Measurements from ENCODE around the gene PTPRK. TPM values are rescaled to one million over a fixed set of nuclear protein-coding genes. Genes with fewer than 3 reads are reported as not detected.
A peak's percentile ranks its signal among the peaks of the same experiment; 100 is the strongest.

PTPRK gene
- total and polyA plus RNA-seq, 2 of the 13 experiments (the other 11 are each of a cell fraction or from before 2014, with no cell fraction given): 43.6 to 98.3 TPM

- no peaks in the 10 kb centered on the region; a peak in 1 of 5 replicates for H3K36me3 ChIP-seq (replicated peaks in 1 of 2; ENCODE audit: control insufficient read depth in 1 of 2, insufficient read depth in 2 of 2, low read length in 2 of 2)
- no peaks in the 10 kb centered on the region for H3K27me3 ChIP-seq (ENCODE audit: control insufficient read depth in 1 of 2, insufficient read depth in 2 of 2, low read length in 2 of 2)
- POLR2A ChIA-PET: no interaction called here
- CTCF ChIA-PET (ENCODE audit: low intra/inter-chr PET ratio, low total read pairs): no interaction called here
- no peak overlapping the region for H3K4me3 ChIP-seq (replicated peaks in 1 of 3; ENCODE audit: insufficient read depth in 1 of 3, low read depth in 2 of 3, low read length in 3 of 3)
- ATAC-seq (peak; percentile 83), DNase-seq (ENCODE audit: low spot score) (peak; percentile 73), FAIRE-seq (no peak)
- H3K27ac ChIP-seq (ENCODE audit: extremely low read length, insufficient read depth, low read length): no peak overlapping the region
- no peaks in the 10 kb centered on the region for H3K79me2 ChIP-seq (ENCODE audit: insufficient read depth, low read length)
- BruUV-seq (replicated peaks): no TSS peak
- in situ Hi-C loops (cut with HindIII; ENCODE audit: extremely low pct_ligation_motif_present, low pct_unique_long_range_greater_than_20kb): no loop called here
- H3K4me2 ChIP-seq (ENCODE audit: low read depth, low read length): no peak overlapping the region
- intact Hi-C loops (cut with micrococcal nuclease; ENCODE audit: unreplicated experiment): no loop called here
- WGBS (ENCODE audit: low lambda C conversion rate): 74% methylated on average over 1 of the region's 1 CpG
- H3K9ac ChIP-seq (ENCODE audit: insufficient read depth, low read depth, low read length): no peak overlapping the region
- TF ChIP-seq NFE2 (CRISPR knock-in tag; IDR thresholded peaks at IDR 0.05): peak; percentile 74; the same call in 1 of the 2 replicates
- TF ChIP-seq HMG20A (CRISPR knock-in tag; IDR thresholded peaks at IDR 0.05; ENCODE audit: borderline replicate concordance): peak; percentile 39; the same call in 1 of the 2 replicates
- peak; percentile 72 to 84 for TF ChIP-seq MAFK (conservative IDR thresholded peaks at IDR 0.05 in 1 of 2, IDR thresholded peaks at IDR 0.05 in 1 of 2; ENCODE audit: low read length in 2 of 2)
- TF ChIP-seq MAFF (IDR thresholded peaks at IDR 0.05; ENCODE audit: low read depth, low read length): peak; percentile 73
- no peak for TF ChIP-seq THYN1 (CRISPR knock-in tag; IDR thresholded peaks at IDR 0.05; ENCODE audit: borderline replicate concordance, low read depth)
- peak; percentile 94 for TF ChIP-seq NFE2L2 (IDR thresholded peaks at IDR 0.05; ENCODE audit: low read length)
- peak; percentile 84 for TF ChIP-seq FOSL2 (CRISPR knock-in tag; IDR thresholded peaks at IDR 0.05)
- peak; percentile 81; the same call in 1 of the 2 replicates for TF ChIP-seq GFI1 (CRISPR knock-in tag; IDR thresholded peaks at IDR 0.05; ENCODE audit: borderline replicate concordance)
- TF ChIP-seq, protein P1, sequence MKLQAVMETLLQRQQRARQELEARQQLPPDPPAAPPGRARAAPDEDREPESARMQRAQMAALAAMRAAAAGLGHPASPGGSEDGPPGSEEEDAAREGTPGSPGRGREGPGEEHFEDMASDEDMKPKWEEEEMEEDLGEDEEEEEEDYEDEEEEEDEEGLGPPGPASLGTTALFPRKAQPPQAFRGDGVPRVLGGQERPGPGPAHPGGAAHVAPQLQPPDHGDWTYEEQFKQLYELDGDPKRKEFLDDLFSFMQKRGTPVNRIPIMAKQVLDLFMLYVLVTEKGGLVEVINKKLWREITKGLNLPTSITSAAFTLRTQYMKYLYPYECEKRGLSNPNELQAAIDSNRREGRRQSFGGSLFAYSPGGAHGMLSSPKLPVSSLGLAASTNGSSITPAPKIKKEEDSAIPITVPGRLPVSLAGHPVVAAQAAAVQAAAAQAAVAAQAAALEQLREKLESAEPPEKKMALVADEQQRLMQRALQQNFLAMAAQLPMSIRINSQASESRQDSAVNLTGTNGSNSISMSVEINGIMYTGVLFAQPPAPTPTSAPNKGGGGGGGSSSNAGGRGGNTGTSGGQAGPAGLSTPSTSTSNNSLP (IDR thresholded peaks at IDR 0.05; ENCODE audit: low read depth, low read length): 0 out of 2 replicates have a peak, but pooled peaks have one; percentile 13
- no peak for TF ChIP-seq RARA (CRISPR knock-in tag; IDR thresholded peaks at IDR 0.05)
- TF ChIP-seq ZFP90 (CRISPR knock-in tag; IDR thresholded peaks at IDR 0.05; ENCODE audit: borderline replicate concordance): no peak
- TF ChIP-seq, protein P2, sequence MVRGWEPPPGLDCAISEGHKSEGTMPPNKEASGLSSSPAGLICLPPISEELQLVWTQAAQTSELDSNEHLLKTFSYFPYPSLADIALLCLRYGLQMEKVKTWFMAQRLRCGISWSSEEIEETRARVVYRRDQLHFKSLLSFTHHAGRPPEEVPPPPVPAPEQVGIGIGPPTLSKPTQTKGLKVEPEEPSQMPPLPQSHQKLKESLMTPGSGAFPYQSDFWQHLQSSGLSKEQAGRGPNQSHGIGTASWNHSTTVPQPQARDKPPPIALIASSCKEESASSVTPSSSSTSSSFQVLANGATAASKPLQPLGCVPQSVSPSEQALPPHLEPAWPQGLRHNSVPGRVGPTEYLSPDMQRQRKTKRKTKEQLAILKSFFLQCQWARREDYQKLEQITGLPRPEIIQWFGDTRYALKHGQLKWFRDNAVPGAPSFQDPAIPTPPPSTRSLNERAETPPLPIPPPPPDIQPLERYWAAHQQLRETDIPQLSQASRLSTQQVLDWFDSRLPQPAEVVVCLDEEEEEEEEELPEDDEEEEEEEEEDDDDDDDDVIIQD (CRISPR knock-in tag; IDR thresholded peaks at IDR 0.05; ENCODE audit: low read depth): 0 out of 2 replicates have a peak, but pooled peaks have one; percentile 30
- TF ChIP-seq, protein P3, sequence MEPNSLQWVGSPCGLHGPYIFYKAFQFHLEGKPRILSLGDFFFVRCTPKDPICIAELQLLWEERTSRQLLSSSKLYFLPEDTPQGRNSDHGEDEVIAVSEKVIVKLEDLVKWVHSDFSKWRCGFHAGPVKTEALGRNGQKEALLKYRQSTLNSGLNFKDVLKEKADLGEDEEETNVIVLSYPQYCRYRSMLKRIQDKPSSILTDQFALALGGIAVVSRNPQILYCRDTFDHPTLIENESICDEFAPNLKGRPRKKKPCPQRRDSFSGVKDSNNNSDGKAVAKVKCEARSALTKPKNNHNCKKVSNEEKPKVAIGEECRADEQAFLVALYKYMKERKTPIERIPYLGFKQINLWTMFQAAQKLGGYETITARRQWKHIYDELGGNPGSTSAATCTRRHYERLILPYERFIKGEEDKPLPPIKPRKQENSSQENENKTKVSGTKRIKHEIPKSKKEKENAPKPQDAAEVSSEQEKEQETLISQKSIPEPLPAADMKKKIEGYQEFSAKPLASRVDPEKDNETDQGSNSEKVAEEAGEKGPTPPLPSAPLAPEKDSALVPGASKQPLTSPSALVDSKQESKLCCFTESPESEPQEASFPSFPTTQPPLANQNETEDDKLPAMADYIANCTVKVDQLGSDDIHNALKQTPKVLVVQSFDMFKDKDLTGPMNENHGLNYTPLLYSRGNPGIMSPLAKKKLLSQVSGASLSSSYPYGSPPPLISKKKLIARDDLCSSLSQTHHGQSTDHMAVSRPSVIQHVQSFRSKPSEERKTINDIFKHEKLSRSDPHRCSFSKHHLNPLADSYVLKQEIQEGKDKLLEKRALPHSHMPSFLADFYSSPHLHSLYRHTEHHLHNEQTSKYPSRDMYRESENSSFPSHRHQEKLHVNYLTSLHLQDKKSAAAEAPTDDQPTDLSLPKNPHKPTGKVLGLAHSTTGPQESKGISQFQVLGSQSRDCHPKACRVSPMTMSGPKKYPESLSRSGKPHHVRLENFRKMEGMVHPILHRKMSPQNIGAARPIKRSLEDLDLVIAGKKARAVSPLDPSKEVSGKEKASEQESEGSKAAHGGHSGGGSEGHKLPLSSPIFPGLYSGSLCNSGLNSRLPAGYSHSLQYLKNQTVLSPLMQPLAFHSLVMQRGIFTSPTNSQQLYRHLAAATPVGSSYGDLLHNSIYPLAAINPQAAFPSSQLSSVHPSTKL (CRISPR knock-in tag; IDR thresholded peaks at IDR 0.05): 0 out of 2 replicates have a peak, but pooled peaks have one; percentile 17
- H3K4me1 ChIP-seq (ENCODE audit: insufficient read depth, low read length): peaks cover 6% of the 10 kb centered on the region
- H3K9me3 ChIP-seq (ENCODE audit: low read length): no peaks in the 10 kb centered on the region
- H2AFZ ChIP-seq (ENCODE audit: low read length): no peak overlapping the region
- no peaks in the 10 kb centered on the region; the same call in 1 of the 2 replicates for H4K20me1 ChIP-seq (ENCODE audit: insufficient read depth, low read length)
These were observed 380.9 kb downstream of the PTPRK start for GRCh38 chr6:128139519-128139918.

Data from HepG2 (cell line).